Hematopoietic multipotent progenitor cell (in vitro differentiated cells): ENCODE results near the gene ABHD18. TPM values are rescaled to one million over a fixed set of nuclear protein-coding genes. Genes with fewer than 3 reads are reported as not detected.
"Not testable (repeated sequence)": the region's sequence is repeated elsewhere in the genome, so short reads cannot be mapped to it uniquely, and the experiment has no call there.

Experiments
- DNase-seq, 3 donors: peaks; one replicate each; pipeline ENCODE4 v3.0.0-alpha.2; 2011 to 2015; ENCODE audit warnings: low read depth in 2 of 3, low spot score in 2 of 3
- total RNA-seq: library from RNA; depleted of rRNA; stranded (reverse); fragments of >200 nt; gene quantifications from one replicate; pipeline ENCODE4 v1.2.3, GENCODE V29; 2012

ABHD18 gene
- 7.5 TPM for total RNA-seq

DNA sequence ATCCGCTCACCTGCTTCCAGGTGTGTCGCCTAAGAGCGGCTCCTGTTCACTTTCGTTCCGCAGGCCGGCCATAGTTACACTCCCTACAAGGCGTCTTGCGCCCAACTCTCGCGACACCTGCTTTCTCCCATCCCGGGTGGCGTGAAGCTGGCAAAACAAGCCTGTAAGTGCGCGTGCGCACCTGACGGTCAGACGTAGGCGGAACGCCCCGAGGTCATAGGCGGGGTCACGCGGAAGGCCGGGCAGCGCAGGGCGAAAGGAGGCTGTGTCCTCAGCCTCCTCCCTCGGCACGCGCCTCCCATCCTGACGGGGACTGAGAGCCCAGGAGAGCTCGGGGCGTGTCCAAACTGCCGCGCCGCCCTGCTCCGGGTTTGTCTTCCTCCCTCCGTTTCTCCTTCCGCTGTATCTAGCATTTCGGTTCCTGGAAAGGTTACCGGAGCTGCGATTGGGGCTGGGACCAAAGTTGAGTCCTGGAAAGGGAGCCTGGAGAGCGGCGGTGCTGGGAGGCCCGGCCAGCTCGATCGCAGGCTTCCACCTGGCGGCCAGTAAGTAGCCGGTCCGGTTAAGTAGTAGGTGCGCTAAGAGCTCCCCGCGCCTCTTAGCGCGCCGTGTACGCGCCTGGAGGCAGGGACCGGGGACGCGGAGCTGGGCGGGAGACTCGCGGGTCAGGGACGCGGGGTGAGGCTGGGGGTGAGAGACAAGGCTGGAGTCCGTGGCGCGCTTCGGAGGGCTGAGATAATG is at the start of gene ABHD18, which contains the start of gene MFSD8:
Gene ABHD18 (plus strand): TSS at position 345 of the 741 bp plus-strand sequence. CDS start 17,550 bp downstream, outside the sequence.
Gene MFSD8 (minus strand): TSS at position 112 of the 741 bp plus-strand sequence. CDS start 40 bp downstream, at position 72.
- DNase-seq, result peak; percentile 99

- no peak for DNase-seq
These were observed 48.7 kb upstream of the ABHD18 start for GRCh38 chr4:127916512-127916911.

GRCh38 chr4:127917151-127917550 is 48.1 kb upstream of the ABHD18 start:
- no peak for DNase-seq

- no peak for DNase-seq
These were observed 44.7 kb upstream of the ABHD18 start for GRCh38 chr4:127920521-127920920.

DNA sequence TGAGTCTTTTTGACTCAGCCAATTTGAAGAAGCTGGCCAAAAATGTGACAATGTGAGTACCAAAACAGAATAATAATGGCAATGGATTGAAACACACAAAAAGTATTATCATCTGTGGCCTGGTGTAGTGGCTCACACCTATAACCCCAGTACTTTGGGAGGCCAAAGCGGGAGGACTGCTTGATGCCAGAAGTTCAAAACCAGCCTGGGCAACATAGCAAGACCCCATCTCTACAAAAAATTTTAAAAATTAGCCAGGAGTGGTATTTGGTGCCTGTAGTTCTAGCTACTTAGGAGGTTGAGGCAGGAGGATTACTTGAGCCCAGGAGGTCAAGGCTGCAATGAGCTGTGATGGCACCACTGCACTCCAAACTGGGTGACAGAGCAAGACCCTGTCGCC is 43.0 kb upstream of the ABHD18 start:
- DNase-seq, result no peak

- DNase-seq, result not testable (repeated sequence)
These were observed 39.5 kb upstream of the ABHD18 start for GRCh38 chr4:127925720-127926119.

GRCh38 chr4:127930175-127930574 is 35.0 kb upstream of the ABHD18 start:
- DNase-seq, result no peak

DNA sequence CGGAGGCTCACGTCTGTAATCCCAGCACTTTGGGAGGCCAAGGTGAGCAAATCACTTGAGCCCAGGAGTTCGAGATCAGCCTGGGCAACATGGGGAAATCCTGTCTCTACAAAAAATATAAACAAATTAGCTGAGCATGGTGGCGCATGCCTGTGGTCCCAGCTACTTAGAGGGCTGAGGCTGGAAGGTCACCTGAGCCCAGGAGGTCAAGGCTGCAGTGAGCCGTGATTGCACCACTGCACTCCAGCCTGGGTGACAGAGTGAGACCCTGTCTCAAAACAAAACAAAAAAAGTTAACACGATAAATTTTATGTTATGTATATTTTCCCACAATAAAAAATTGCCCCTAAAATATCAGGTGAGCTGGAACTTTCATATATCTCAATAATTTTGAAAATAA is 33.4 kb upstream of the ABHD18 start:
- not testable (repeated sequence) for DNase-seq

DNA sequence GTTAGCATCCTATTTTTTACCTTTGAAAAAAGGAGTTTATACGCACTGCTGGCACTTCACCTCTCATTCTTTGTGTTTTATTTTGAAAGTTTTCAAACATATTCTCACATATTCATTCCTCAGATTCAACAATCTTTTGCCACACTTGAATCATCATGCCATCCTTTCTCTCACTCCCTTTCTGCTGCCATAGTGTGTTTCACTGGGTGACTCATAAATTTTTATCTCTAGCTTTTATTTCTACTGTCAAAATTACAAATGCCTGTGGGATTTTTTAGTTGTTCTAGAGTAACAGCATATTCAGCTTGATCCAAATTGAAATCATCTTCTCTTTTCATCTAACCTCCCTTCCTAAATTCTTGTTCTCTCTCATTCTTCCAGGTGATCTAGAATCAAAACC is 28.2 kb upstream of the ABHD18 start:
- DNase-seq, result no peak

GRCh38 chr4:127957105-127957504 is 8.1 kb upstream of the ABHD18 start:
- no peak for DNase-seq

DNA sequence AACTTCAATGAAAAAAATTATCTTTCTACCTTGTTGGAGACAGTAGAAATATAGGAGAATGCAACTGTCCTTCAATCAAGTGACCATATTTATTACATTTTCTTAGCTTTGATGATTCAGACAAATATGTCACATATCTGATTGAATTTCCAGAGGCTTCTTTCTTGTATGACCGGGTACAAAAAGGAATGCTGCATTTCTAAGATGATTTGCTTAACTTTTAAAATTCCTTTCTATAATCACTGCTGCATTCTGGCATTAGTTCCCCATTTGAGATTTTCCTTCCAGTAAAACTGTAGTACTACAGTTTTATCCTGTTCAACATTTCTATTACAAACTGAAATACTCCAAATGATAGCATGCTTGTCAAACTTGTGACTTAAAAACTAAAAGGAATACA is 5.4 kb upstream of the ABHD18 start:
- DNase-seq, result no peak

DNA sequence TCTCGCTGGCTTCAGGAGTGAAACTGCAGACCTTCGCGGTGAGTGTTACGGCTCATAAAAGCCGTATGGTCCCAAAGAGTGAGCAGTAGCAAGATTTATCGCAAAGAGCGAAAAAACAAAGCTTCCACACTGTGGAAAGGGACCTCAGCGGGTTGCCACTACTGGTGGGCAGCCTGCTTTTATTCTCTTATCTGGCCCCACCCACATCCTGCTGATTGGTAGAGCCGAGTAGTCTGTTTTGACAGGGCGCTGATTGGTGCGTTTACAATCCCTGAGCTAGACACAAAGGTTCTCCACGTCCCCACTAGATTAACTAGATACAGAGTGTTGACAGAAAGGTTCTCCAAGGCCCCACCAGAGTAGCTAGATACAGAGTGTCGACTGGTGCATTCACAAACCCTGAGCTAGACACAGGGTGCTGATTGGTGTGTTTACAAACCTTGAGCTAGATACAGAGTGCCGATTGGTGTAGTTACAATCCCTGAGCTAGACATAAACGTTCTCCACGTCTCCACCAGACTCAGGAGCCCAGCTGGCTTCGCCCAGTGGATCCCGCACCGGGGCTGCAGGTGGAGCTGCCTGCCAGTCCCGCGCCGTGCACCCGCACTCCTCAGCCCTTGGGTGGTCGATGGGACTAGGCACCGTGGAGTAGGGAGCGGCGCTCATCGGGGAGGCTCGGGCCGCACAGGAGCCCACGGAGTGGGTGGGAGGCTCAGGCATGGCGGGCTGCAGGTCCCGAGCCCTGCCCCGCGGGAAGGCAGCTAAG is 1.4 kb upstream of the ABHD18 start:
- peak in 1 of 3 donors; percentile 4 for DNase-seq

DNA sequence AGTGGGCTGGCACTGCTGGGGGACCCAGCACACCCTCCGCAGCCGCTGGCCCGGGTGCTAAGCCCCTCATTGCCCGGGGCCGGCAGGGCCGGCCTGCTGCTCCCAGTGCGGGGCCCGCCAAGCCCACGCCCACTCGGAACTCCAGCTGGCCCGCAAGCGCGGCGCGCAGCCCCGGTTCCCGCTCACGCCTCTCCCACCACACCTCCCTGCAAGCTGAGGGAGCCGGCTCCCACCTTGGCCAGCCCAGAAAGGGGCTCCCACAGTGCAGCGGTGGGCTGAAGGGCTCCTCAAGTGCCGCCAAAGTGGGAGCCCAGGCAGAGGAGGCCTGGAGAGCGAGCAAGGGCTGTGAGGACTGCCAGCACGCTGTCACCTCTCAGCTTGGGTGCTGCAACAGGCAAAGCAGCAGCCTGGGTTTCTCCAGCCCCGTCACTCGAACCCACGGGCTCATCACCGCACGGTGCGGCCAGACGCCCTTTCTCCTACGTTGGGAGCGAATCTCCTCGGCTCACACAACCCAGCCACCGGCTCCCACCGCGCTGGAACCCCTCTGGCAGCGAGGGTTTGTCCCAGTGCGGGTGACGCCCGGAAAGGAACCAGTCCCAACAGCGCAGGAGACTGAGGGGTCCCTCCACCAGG is 662 bp upstream of the ABHD18 start:
- DNase-seq, result not testable (repeated sequence)

- peak in 2 of 3 donors; percentile 41 to 50 for DNase-seq
These were observed 583 bp downstream of the ABHD18 start for GRCh38 chr4:127965803-127966175.

DNA sequence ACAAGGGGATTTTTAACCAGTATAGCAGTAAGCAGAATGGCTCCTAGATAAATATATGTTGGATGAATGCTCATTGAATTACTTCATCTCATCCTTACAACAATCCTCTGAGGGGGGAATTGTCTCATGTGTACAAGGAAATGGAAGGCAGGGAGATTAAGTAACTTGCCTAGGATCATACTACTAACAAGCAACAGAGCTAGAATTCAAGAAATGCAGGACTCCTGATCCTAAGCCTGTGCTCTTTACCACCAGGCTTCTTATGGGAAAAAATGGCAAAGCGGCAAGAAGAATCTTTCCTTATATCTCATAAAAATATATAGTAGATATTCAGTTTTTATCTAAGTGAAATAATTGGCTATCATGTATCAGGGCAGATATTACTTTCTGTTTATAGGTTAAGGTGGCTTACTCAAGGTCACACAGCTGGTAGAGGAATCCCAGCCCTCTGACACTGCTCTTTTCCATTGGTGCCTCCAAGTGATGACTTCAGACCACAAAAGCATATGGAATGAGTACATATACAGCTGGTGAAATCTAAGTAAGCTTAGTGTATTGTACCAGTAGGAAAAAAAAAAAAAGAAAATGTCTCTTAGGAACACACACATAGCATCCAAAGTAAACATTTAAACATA is 2.1 kb downstream of the ABHD18 start:
- no peak for DNase-seq

DNA sequence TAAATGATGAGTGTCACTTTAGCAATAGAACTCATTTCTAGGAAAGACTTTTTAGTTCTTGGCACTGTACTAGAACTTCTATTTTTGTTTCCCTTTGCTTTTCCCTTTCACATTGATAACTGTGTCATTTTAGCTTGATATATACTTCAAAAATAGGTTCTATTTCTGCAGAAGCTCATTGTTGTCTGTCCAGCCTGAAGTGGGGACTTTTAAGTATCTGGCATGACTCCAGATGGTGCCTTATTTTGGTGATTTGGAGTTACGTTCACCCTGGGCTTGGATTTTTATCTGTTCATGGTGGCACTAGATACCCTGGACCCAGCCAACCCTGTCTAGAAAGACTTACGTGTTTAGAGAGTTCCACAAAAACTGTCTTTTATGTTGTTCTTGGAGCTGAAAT is 3.4 kb downstream of the ABHD18 start:
- no peak for DNase-seq

GRCh38 chr4:127970925-127971324 is 5.7 kb downstream of the ABHD18 start:
- DNase-seq, result not testable (repeated sequence)

DNA sequence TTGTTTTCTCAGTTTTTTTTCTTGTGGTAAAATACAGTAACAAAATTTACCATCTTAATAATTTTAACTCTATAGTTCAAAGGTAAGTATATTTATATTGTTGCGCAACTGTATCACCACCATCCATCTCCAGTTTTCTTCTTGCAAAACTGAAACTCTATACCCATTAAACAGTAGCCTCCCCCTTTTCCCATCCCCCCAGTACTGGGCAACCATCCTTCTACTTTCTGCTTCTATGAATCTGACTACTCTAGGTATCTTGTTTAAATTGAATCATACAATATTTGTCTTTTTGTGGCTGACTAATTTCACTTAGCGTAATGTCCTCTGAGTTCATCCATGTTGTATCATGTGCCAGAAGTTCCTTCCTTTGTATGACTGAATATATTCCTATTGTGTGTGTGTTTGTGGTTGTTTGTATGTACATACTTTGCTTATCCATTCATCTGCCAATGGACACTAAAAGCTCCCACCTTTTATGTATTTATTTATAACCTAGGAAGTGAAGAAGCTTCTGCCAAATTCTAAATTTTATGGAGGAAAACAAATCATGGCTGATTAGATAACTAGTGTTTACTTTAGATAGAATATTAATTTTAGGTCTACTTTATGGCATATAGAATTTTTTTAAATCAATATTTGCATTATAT is 10.0 kb downstream of the ABHD18 start:
- no peak for DNase-seq

- no peak for DNase-seq
These were observed 13.7 kb downstream of the ABHD18 start for GRCh38 chr4:127978930-127979329.

DNA sequence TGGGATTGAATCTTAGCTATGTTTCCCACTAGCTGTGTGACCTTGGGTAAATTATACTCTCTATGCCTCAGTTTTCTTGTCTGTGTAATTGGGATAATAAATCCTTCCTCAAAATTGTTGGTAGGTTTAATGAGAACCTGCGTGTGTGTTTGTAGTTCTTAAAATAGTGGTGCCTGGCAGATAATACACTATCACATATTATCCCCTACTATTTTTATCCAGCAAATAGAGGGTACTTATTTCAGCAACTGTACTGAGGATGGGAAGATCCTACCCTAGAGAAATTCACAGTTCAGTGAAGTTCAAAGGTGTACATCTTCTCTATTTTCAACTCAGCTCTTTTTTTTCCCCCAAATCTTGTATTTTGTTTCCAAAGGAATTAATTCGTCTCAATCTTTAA is 17.2 kb downstream of the ABHD18 start:
- DNase-seq, result no peak
